HepG2 (cell line): ENCODE measurements around the gene ZNF48. TPM values are rescaled to one million over a fixed set of nuclear protein-coding genes. Genes with fewer than 3 reads are reported as not detected.

Source experiments
- BORCS8-MEF2B ChIP-seq: sonication (generic); formaldehyde crosslinking; IDR thresholded peaks from 2 replicates; pipeline ENCODE4 v1.8.0; 2022; ENCODE audit warnings: mild to moderate bottlenecking, missing genetic modification reagents
- CHCHD3 ChIP-seq: sonication (generic); formaldehyde crosslinking; IDR thresholded peaks from 2 replicates; pipeline ENCODE4 v1.8.0; 2022; ENCODE audit warnings: mild to moderate bottlenecking, missing genetic modification reagents, moderate library complexity
- ETV6 ChIP-seq: sonication (generic); formaldehyde crosslinking; conservative IDR thresholded peaks from 2 replicates; pipeline ENCODE4 v1.4.0; 2020; ENCODE audit warnings: missing genetic modification reagents
- FIP1L1 ChIP-seq: fragments of 200-400 bp; formaldehyde crosslinking; IDR thresholded peaks from 2 replicates; pipeline ENCODE4 v1.6.1; 2018; ENCODE audit warnings: low read depth, mild to moderate bottlenecking, low read length, moderate library complexity, borderline replicate concordance; ENCODE audit not compliant: insufficient read depth
- FOXA1 ChIP-seq, 2 experiments: fragments of 450-650 bp in 1 of 2; sonication (generic) in 1 of 2; formaldehyde crosslinking in 1 of 2; IDR thresholded peaks; 2 replicates each; pipeline versions ENCODE4 v1.4.0 to v1.6.1; 2016 to 2020; ENCODE audit warnings: missing genetic modification reagents in 1 of 2
- GABPB1 ChIP-seq: IDR thresholded peaks from 2 replicates; pipeline ENCODE4 v1.6.1; 2016; ENCODE audit warnings: mild to moderate bottlenecking, missing genetic modification reagents, moderate library complexity, missing compliant biosample characterization
- KLF11 ChIP-seq: IDR thresholded peaks from 2 replicates; pipeline ENCODE4 v1.6.1; 2016; ENCODE audit warnings: missing compliant biosample characterization
- NR3C1 ChIP-seq: sonication (generic); formaldehyde crosslinking; IDR thresholded peaks from 2 replicates; pipeline ENCODE4 v1.4.0; 2020; ENCODE audit warnings: missing genetic modification reagents
- ONECUT2 ChIP-seq: sonication (generic); formaldehyde crosslinking; IDR thresholded peaks from 2 replicates; pipeline ENCODE4 v1.4.0; 2020; ENCODE audit warnings: missing genetic modification reagents
- POLR2AphosphoS5 ChIP-seq: IDR thresholded peaks from 2 replicates; pipeline ENCODE4 v1.6.1; 2012; ENCODE audit warnings: low read depth, low read length
- RELA ChIP-seq: sonication (generic); formaldehyde crosslinking; IDR thresholded peaks from 2 replicates; pipeline ENCODE4 v1.4.0; 2020; ENCODE audit warnings: missing genetic modification reagents
- SP1 ChIP-seq, 2 experiments: fragments of 450-650 bp in 1 of 2; sonication (generic) in 1 of 2; formaldehyde crosslinking in 1 of 2; IDR thresholded peaks; 2 replicates each; pipeline versions ENCODE4 v1.4.0 to v1.6.1; 2016 to 2020; ENCODE audit warnings: missing genetic modification reagents in 1 of 2
- SUZ12 ChIP-seq: fragments of 150-350 bp; IDR thresholded peaks from 2 replicates; pipeline ENCODE4 v1.6.1; 2014; ENCODE audit warnings: low read depth, low read length
- TEAD3 ChIP-seq: optimal IDR thresholded peaks from 2 replicates; pipeline ENCODE3; 2016; ENCODE audit warnings: borderline replicate concordance
- ZC3H4 ChIP-seq: sonication (generic); formaldehyde crosslinking; IDR thresholded peaks from 2 replicates; pipeline ENCODE4 v1.4.0; 2020; ENCODE audit warnings: missing genetic modification reagents, borderline replicate concordance
- ZEB1 ChIP-seq: IDR thresholded peaks from 2 replicates; pipeline ENCODE4 v1.6.1; 2012; ENCODE audit warnings: mild to moderate bottlenecking, low read depth, inconsistent platforms; ENCODE audit not compliant: insufficient replicate concordance
- ZIK1 ChIP-seq: sonication (generic); formaldehyde crosslinking; IDR thresholded peaks from 2 replicates; pipeline ENCODE4 v1.5.0; 2020; ENCODE audit warnings: mild to moderate bottlenecking, low read depth, missing genetic modification reagents, borderline replicate concordance
- ZNF333 ChIP-seq: sonication (generic); formaldehyde crosslinking; IDR thresholded peaks from 2 replicates; pipeline ENCODE4 v1.4.0; 2020; ENCODE audit warnings: mild to moderate bottlenecking, missing genetic modification reagents, borderline replicate concordance
- ZNF737 ChIP-seq: sonication (generic); formaldehyde crosslinking; IDR thresholded peaks from 2 replicates; pipeline ENCODE4 v1.5.0; 2020; ENCODE audit warnings: missing genetic modification reagents, mild to moderate bottlenecking, borderline replicate concordance
- ZNF879 ChIP-seq: sonication (generic); formaldehyde crosslinking; IDR thresholded peaks from 2 replicates; pipeline ENCODE4 v1.8.1; 2023; ENCODE audit warnings: missing genetic modification reagents
- polyA plus RNA-seq, 8 experiments: library from polyadenylated mRNA; depleted of rRNA in 3 of 8; stranded (reverse) in 7 of 8; unstranded in 1 of 8; fragments of >200 nt; fragmentation: Illumina TruSeq in 4 of 8; extraction: Trizol in 4 of 8; gene quantifications; 2 replicates each; pipeline versions ENCODE4 v1.2.1 to v1.2.3, GENCODE V29; 2011 to 2016; ENCODE audit warnings: low read depth in 4 of 8, missing spikeins in 1 of 8, mixed read lengths in 1 of 8; ENCODE audit not compliant: insufficient read depth in 1 of 8
- total RNA-seq, 5 experiments: library from RNA; depleted of rRNA; stranded (reverse); fragments of >200 nt; fragmentation: Illumina TruSeq; extraction: Trizol; gene quantifications; 2 replicates each; pipeline ENCODE4 v1.2.3, GENCODE V29; 2016; ENCODE audit warnings: low read depth in 1 of 5
- TF ChIP-seq, protein P1 (sequence below): sonication (generic); formaldehyde crosslinking; IDR thresholded peaks from 2 replicates; pipeline ENCODE4 v1.4.0; 2020; ENCODE audit warnings: missing genetic modification reagents
- TF ChIP-seq, protein P2 (sequence below): IDR thresholded peaks from 2 replicates; pipeline ENCODE4 v1.6.1; 2018; ENCODE audit warnings: missing genetic modification reagents
- TF ChIP-seq, protein P3 (sequence below): sonication (generic); formaldehyde crosslinking; IDR thresholded peaks from 2 replicates; pipeline ENCODE4 v1.5.0; 2020; ENCODE audit warnings: mild to moderate bottlenecking, low read depth, missing genetic modification reagents, borderline replicate concordance
- TF ChIP-seq, protein P4 (sequence below): fragments of 450-650 bp; IDR thresholded peaks from 2 replicates; pipeline ENCODE4 v1.6.1; 2017
- TF ChIP-seq, protein P5 (sequence below): sonication (generic); formaldehyde crosslinking; IDR thresholded peaks from 2 replicates; pipeline ENCODE4 v1.5.1; 2020; ENCODE audit warnings: missing genetic modification reagents, mild to moderate bottlenecking, borderline replicate concordance
- TF ChIP-seq, protein P6 (sequence below): sonication (generic); formaldehyde crosslinking; IDR thresholded peaks from 2 replicates; pipeline ENCODE4 v1.5.0; 2020; ENCODE audit warnings: missing genetic modification reagents

Gene ZNF48
- total and polyA plus RNA-seq, 2 of the 13 experiments (the other 11 are each of a cell fraction or from before 2014, with no cell fraction given): 9.9 to 12.3 TPM

DNA sequence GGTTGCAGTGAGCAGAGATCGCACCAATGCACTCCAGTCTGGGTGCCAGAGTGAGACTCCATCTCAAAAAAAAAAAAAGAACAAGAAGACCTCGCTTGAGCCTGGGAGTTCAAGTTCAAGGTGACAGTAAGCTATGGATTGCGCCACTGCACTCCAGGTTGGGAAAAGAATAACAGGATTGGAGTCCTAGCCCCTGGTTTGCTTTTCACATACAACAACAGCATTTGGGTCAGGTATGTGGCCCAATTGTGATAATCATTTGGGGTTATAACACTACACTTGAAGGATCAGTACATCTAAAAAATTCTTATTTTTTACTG is 53.9 kb downstream of the ZNF48 start (continued):
- TF ChIP-seq BORCS8-MEF2B (CRISPR knock-in tag): no peak
- no peak for TF ChIP-seq FOXA1 (IDR thresholded peaks at IDR 0.05)
- TF ChIP-seq FOXA1 (CRISPR knock-in tag; IDR thresholded peaks at IDR 0.05): no peak
- no peak for TF ChIP-seq ETV6
- no peak for TF ChIP-seq ZEB1
- TF ChIP-seq ONECUT2: no peak
- TF ChIP-seq ZC3H4 (CRISPR knock-in tag): no peak
- TF ChIP-seq ZNF737 (CRISPR knock-in tag): no peak
- TF ChIP-seq, protein P1, sequence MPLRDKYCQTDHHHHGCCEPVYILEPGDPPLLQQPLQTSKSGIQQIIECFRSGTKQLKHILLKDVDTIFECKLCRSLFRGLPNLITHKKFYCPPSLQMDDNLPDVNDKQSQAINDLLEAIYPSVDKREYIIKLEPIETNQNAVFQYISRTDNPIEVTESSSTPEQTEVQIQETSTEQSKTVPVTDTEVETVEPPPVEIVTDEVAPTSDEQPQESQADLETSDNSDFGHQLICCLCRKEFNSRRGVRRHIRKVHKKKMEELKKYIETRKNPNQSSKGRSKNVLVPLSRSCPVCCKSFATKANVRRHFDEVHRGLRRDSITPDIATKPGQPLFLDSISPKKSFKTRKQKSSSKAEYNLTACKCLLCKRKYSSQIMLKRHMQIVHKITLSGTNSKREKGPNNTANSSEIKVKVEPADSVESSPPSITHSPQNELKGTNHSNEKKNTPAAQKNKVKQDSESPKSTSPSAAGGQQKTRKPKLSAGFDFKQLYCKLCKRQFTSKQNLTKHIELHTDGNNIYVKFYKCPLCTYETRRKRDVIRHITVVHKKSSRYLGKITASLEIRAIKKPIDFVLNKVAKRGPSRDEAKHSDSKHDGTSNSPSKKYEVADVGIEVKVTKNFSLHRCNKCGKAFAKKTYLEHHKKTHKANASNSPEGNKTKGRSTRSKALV (CRISPR knock-in tag): no peak
- TF ChIP-seq KLF11: 0 out of 2 replicates have a peak, but pooled peaks have one; percentile 36
- TF ChIP-seq ZIK1 (CRISPR knock-in tag): no peak
- TF ChIP-seq SP1 (IDR thresholded peaks at IDR 0.05): no peak
- TF ChIP-seq SP1 (CRISPR knock-in tag; IDR thresholded peaks at IDR 0.05): 0 out of 2 replicates have a peak, but pooled peaks have one; percentile 45
- TF ChIP-seq TEAD3: peak; percentile 52
- TF ChIP-seq, protein P2, sequence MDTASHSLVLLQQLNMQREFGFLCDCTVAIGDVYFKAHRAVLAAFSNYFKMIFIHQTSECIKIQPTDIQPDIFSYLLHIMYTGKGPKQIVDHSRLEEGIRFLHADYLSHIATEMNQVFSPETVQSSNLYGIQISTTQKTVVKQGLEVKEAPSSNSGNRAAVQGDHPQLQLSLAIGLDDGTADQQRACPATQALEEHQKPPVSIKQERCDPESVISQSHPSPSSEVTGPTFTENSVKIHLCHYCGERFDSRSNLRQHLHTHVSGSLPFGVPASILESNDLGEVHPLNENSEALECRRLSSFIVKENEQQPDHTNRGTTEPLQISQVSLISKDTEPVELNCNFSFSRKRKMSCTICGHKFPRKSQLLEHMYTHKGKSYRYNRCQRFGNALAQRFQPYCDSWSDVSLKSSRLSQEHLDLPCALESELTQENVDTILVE (CRISPR knock-in tag): peak; percentile 83
- no peak for TF ChIP-seq RELA (CRISPR knock-in tag)
- TF ChIP-seq SUZ12: no peak
- no peak for TF ChIP-seq CHCHD3 (CRISPR knock-in tag)
- TF ChIP-seq, protein P3, sequence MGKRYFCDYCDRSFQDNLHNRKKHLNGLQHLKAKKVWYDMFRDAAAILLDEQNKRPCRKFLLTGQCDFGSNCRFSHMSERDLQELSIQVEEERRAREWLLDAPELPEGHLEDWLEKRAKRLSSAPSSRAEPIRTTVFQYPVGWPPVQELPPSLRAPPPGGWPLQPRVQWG: no peak
- no peak for TF ChIP-seq POLR2AphosphoS5
- TF ChIP-seq GABPB1 (CRISPR knock-in tag): peak; percentile 27; the same call in 1 of the 2 replicates
- TF ChIP-seq, protein P4, sequence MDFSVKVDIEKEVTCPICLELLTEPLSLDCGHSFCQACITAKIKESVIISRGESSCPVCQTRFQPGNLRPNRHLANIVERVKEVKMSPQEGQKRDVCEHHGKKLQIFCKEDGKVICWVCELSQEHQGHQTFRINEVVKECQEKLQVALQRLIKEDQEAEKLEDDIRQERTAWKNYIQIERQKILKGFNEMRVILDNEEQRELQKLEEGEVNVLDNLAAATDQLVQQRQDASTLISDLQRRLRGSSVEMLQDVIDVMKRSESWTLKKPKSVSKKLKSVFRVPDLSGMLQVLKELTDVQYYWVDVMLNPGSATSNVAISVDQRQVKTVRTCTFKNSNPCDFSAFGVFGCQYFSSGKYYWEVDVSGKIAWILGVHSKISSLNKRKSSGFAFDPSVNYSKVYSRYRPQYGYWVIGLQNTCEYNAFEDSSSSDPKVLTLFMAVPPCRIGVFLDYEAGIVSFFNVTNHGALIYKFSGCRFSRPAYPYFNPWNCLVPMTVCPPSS: no peak
- TF ChIP-seq ZNF879 (CRISPR knock-in tag): no peak
- TF ChIP-seq, protein P5, sequence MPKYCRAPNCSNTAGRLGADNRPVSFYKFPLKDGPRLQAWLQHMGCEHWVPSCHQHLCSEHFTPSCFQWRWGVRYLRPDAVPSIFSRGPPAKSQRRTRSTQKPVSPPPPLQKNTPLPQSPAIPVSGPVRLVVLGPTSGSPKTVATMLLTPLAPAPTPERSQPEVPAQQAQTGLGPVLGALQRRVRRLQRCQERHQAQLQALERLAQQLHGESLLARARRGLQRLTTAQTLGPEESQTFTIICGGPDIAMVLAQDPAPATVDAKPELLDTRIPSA (CRISPR knock-in tag): no peak
- TF ChIP-seq, protein P6, sequence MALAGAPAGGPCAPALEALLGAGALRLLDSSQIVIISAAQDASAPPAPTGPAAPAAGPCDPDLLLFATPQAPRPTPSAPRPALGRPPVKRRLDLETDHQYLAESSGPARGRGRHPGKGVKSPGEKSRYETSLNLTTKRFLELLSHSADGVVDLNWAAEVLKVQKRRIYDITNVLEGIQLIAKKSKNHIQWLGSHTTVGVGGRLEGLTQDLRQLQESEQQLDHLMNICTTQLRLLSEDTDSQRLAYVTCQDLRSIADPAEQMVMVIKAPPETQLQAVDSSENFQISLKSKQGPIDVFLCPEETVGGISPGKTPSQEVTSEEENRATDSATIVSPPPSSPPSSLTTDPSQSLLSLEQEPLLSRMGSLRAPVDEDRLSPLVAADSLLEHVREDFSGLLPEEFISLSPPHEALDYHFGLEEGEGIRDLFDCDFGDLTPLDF (CRISPR knock-in tag): no peak
- TF ChIP-seq ZNF333 (CRISPR knock-in tag): no peak
- no peak for TF ChIP-seq NR3C1 (CRISPR knock-in tag)
- no peak for TF ChIP-seq FIP1L1
